ENCODE results near the gene TOMM20L.

TOMM20L gene

DNA sequence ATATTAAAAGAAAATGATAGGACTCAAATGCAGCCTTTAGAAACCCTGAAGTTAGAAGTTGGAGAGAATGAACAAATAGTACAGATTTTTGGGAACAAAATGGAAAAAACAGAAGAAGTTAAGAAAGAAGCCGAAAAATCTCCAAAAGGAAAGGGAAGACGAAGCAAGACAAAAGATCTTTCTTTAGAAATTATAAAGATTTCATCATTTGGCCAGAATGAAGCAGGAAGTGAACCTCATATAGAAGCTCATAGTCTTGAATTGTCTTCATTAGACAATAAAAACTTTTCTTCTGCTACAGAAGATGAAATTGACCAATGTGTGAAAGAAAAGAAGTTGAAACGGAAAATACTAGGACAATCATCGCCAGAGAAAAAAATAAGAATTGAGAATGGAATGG lies 31.4 kb upstream of the TOMM20L start:
- no peak for DNase-seq (ENCODE audit: low read depth)
- TF ChIP-seq, protein P1, sequence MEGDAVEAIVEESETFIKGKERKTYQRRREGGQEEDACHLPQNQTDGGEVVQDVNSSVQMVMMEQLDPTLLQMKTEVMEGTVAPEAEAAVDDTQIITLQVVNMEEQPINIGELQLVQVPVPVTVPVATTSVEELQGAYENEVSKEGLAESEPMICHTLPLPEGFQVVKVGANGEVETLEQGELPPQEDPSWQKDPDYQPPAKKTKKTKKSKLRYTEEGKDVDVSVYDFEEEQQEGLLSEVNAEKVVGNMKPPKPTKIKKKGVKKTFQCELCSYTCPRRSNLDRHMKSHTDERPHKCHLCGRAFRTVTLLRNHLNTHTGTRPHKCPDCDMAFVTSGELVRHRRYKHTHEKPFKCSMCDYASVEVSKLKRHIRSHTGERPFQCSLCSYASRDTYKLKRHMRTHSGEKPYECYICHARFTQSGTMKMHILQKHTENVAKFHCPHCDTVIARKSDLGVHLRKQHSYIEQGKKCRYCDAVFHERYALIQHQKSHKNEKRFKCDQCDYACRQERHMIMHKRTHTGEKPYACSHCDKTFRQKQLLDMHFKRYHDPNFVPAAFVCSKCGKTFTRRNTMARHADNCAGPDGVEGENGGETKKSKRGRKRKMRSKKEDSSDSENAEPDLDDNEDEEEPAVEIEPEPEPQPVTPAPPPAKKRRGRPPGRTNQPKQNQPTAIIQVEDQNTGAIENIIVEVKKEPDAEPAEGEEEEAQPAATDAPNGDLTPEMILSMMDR (conservative IDR thresholded peaks at IDR 0.05; ENCODE audit: low read length): no peak
- H3K4me3 ChIP-seq (ENCODE audit: low read length): no peak overlapping the region

GRCh38 chr14:58367296-58367695 lies 28.4 kb upstream of the TOMM20L start:
- H3K4me3 ChIP-seq (ENCODE audit: low read length): no peak overlapping the region
- DNase-seq (ENCODE audit: low read depth): no peak
- TF ChIP-seq, protein P1 (conservative IDR thresholded peaks at IDR 0.05; ENCODE audit: low read length): no peak

DNA sequence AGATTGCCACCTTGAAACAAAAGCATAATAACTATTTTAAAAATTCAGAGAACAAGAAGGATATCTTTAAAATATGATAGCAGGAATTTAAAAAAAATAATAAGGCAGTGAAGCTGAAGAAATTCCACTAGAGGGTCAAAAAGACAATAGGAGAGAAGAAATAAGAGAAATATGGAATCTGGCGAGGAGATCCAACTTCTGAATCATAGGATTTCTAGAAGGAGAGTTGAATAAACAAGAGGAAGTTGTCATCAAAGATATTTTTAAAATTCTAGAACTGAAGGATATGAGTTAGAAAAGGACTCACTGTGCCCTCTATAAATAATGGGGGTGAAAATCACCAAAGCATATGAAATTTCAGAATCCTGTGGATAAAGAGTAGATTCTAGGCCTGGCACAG lies 26.8 kb upstream of the TOMM20L start:
- TF ChIP-seq, protein P1 (conservative IDR thresholded peaks at IDR 0.05; ENCODE audit: low read length): no peak
- DNase-seq (ENCODE audit: low read depth): no peak
- H3K4me3 ChIP-seq (ENCODE audit: low read length): no peak overlapping the region

DNA sequence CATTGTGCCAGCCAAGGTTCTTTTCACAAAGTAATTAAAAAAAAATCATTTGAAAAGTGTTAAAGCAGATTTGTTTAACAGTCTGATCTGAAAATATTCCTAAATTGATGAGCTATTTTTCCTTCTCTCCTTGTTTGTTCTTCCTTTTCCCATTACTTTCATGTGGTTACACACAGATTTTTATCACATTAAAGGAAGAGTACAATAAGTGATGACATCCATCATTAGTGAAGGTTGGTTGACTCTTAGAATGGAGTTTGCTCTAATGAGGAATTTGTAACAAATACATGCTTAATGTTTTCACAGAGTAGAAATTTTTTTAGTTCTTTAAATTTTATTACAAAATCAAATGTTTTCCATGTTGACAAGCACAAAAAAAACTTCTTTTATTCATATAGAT lies 18.9 kb upstream of the TOMM20L start:
- no peak overlapping the region for H3K4me3 ChIP-seq (ENCODE audit: low read length)
- no peak for DNase-seq (ENCODE audit: low read depth)
- TF ChIP-seq, protein P1 (conservative IDR thresholded peaks at IDR 0.05; ENCODE audit: low read length): no peak

- no peak for DNase-seq (ENCODE audit: low read depth)
- no peak overlapping the region for H3K4me3 ChIP-seq (ENCODE audit: low read length)
- TF ChIP-seq, protein P1 (conservative IDR thresholded peaks at IDR 0.05; ENCODE audit: low read length): no peak
Observed at GRCh38 chr14:58390830-58391229, 4.9 kb upstream of the TOMM20L start.

- peak overlapping the region; percentile 54 for H3K4me3 ChIP-seq (ENCODE audit: low read length)
- TF ChIP-seq, protein P1 (conservative IDR thresholded peaks at IDR 0.05; ENCODE audit: low read length): peak; percentile 20; the same call in 1 of the 2 replicates
- DNase-seq (ENCODE audit: low read depth): no peak
Observed at GRCh38 chr14:58395562-58395811, 243 bp upstream of the TOMM20L start.

- DNase-seq (ENCODE audit: low read depth): no peak
- H3K4me3 ChIP-seq (ENCODE audit: low read length): no peak overlapping the region
- TF ChIP-seq, protein P1 (conservative IDR thresholded peaks at IDR 0.05; ENCODE audit: low read length): no peak
Observed at GRCh38 chr14:58397156-58397555, 1.4 kb downstream of the TOMM20L start.
